NCI-H82 treated with DMSO at 0.1 percent for 48 hours (cell line): ENCODE measurements around the gene AMDHD2.
"Not testable (repeated sequence)": the region's sequence is repeated elsewhere in the genome, so short reads cannot be mapped to it uniquely, and the experiment has no call there.

Source experiments
- DNase-seq: peaks from one replicate; lab custom pipeline; 2025; ENCODE audit not compliant: unreplicated experiment; lab: John Stamatoyannopoulos, UW

Gene AMDHD2

GRCh38 chr16:2520097-2520783, at the start of gene AMDHD2:
AMDHD2 (plus strand) TSS chr16:2520371; CDS start chr16:2520459, 88 bp downstream.
- DNase-seq, result peak; percentile 48

GRCh38 chr16:2470603-2471015, 49.6 kb upstream of the AMDHD2 start:
- no peak for DNase-seq

GRCh38 chr16:2471016-2471652, 49.0 kb upstream of the AMDHD2 start, which contains the start of gene NTN3:
NTN3 (plus strand) TSS chr16:2471297; CDS start chr16:2471702, 405 bp downstream.
- peak; percentile 93 for DNase-seq

GRCh38 chr16:2471653-2472487, 48.3 kb upstream of the AMDHD2 start:
- no peak for DNase-seq

- DNase-seq, result no peak
Measured at GRCh38 chr16:2472488-2472864, 47.7 kb upstream of the AMDHD2 start.

- no peak for DNase-seq
Measured at GRCh38 chr16:2472885-2473445, 47.2 kb upstream of the AMDHD2 start.

- peak; percentile 61 for DNase-seq
Measured at GRCh38 chr16:2473446-2473926, 46.7 kb upstream of the AMDHD2 start.

GRCh38 chr16:2473999-2474876, 45.9 kb upstream of the AMDHD2 start:
- no peak for DNase-seq

GRCh38 chr16:2474877-2475412, 45.2 kb upstream of the AMDHD2 start, which contains the start of gene TBC1D24:
TBC1D24 (plus strand) TSS chr16:2475127; CDS start chr16:2496149, 21,022 bp downstream.
- DNase-seq, result peak; percentile 34

- DNase-seq, result no peak
Measured at GRCh38 chr16:2475413-2476344, 44.5 kb upstream of the AMDHD2 start.

GRCh38 chr16:2476345-2476720, 43.8 kb upstream of the AMDHD2 start:
- DNase-seq, result no peak

- no peak for DNase-seq
Measured at GRCh38 chr16:2476741-2477140, 43.4 kb upstream of the AMDHD2 start.

GRCh38 chr16:2477327-2477726, 42.8 kb upstream of the AMDHD2 start:
- DNase-seq, result no peak

- DNase-seq, result no peak
Measured at GRCh38 chr16:2478279-2478678, 41.9 kb upstream of the AMDHD2 start.

- DNase-seq, result not testable (repeated sequence)
Measured at GRCh38 chr16:2479996-2480395, 40.2 kb upstream of the AMDHD2 start.

- no peak for DNase-seq
Measured at GRCh38 chr16:2480948-2481347, 39.2 kb upstream of the AMDHD2 start.

GRCh38 chr16:2481676-2482075, 38.5 kb upstream of the AMDHD2 start:
- DNase-seq, result no peak

- DNase-seq, result no peak
Measured at GRCh38 chr16:2482249-2482648, 37.9 kb upstream of the AMDHD2 start.
